Urinary bladder (tissue), 4 donors: ENCODE results near the gene TRAK1. TPM values are rescaled to one million over a fixed set of nuclear protein-coding genes. Genes with fewer than 3 reads are reported as not detected.

Source experiments
- DNase-seq: peaks from one replicate; pipeline ENCODE4 v3.0.0-alpha.2; 2015; ENCODE audit errors: extremely low spot score
- H3K27ac ChIP-seq: one replicate; pipeline ENCODE4 v1.5.1; 2013; ENCODE audit warnings: low read depth, mild to moderate bottlenecking, moderate library complexity
- H3K36me3 ChIP-seq: one replicate; pipeline ENCODE4 v1.6.1; 2013; ENCODE audit warnings: mild to moderate bottlenecking, moderate library complexity; ENCODE audit not compliant: insufficient read depth
- H3K4me1 ChIP-seq: one replicate; pipeline ENCODE4 v1.6.1; 2013; ENCODE audit warnings: mild to moderate bottlenecking, moderate library complexity; ENCODE audit not compliant: insufficient read depth
- H3K4me3 ChIP-seq: one replicate; pipeline ENCODE4 v1.5.1; 2013; ENCODE audit warnings: low read depth, low read length
- WGBS: extraction: QIAGEN DNeasy Blood & Tissue Kit; methylation state at CpG from one replicate; pipeline ENCODE4 v1.1.7; 2013; 5-methylcytosine and 5-hydroxymethylcytosine counted together
- polyA plus RNA-seq: library from polyadenylated mRNA; stranded (reverse); fragments of 200-250 nt; gene quantifications from one replicate; pipeline ENCODE4 v1.2.3, GENCODE V29; 2013
- total RNA-seq: library from RNA; depleted of rRNA; stranded (reverse); fragments of >200 nt; gene quantifications from one replicate; pipeline ENCODE4 v1.2.3, GENCODE V29; 2014
- donor health status: healthy with polysubstance abuse.
- donor health status: healthy.

The TRAK1 gene
- total and polyA plus RNA-seq, 2 donors = 26.9 to 66.0 TPM

DNA sequence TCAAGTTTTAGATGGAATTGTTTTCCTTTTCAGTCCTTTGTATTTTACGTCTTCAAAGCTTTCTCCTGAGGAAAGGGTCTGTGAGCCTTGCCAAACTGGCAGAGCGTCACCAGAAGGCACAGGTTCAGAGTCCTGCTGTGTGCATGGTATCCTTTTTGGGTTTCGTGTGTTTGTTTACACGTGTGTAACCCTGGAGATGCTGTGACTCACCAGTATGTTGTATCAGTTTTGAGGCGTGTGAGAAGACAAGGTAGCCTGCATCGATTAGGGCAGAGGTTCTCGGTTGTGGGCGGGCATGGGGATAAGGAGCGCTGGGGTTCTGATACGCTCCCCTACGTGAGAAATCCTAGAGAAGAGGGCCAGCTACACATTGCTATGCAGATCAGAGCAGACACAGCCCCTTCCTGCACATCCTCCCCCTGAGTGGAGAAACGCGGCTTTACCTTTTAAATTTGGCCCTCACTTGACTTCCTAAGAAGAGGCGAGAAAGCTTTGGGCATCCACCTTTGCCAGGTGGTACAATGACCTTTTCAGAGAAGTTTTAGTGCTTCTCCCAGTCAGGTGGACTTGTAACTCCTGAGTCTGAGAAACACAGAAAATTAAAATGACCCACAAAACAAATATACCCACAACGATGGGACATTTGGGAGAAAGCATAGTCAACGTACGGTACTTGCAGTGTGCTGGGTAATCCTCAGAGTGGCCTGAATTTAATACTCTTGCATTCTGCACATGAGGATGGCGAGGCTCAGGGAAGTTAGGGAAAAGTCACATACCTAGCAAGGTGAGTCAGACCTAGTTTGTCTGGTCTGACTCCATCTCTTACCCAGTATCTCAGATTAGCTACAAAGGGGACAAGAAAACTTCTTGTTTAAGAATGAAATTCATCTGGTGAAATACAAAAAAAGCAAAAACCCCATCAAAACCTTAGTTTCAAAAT lies 38.1 kb downstream of the TRAK1 start:
- Histone ChIP-seq H3K27ac (peak overlapping the region; percentile 72), H3K36me3 (no peaks in the 10 kb centered on the region), H3K4me3 (no peak overlapping the region), H3K4me1 (no peaks in the 10 kb centered on the region)
- 69% methylated on average over 18 of the region's 18 CpGs for WGBS
- DNase-seq = no peak

DNA sequence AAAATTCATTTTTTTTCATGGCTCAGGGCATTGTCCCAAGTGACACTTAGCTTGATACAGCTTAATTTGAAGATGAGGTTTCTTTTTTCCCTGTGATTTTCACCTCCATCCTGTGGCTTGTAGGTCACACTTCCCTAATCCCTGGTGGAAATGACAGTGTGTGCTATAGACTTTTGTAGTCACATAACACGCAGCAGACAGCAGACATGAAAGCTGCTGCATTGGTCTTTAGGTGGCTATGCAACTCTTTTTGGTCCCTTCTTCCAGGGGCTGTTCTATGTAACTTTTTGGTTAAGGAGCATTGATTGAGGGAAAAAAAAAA lies 38.8 kb downstream of the TRAK1 start:
- H3K36me3 ChIP-seq = no peaks in the 10 kb centered on the region
- no peaks in the 10 kb centered on the region for H3K4me1 ChIP-seq
- H3K4me3 ChIP-seq = no peak overlapping the region
- DNase-seq = no peak
- no peak overlapping the region for H3K27ac ChIP-seq
- whole genome bisulfite sequencing = 89% methylated on average over 1 of the region's 1 CpG

DNA sequence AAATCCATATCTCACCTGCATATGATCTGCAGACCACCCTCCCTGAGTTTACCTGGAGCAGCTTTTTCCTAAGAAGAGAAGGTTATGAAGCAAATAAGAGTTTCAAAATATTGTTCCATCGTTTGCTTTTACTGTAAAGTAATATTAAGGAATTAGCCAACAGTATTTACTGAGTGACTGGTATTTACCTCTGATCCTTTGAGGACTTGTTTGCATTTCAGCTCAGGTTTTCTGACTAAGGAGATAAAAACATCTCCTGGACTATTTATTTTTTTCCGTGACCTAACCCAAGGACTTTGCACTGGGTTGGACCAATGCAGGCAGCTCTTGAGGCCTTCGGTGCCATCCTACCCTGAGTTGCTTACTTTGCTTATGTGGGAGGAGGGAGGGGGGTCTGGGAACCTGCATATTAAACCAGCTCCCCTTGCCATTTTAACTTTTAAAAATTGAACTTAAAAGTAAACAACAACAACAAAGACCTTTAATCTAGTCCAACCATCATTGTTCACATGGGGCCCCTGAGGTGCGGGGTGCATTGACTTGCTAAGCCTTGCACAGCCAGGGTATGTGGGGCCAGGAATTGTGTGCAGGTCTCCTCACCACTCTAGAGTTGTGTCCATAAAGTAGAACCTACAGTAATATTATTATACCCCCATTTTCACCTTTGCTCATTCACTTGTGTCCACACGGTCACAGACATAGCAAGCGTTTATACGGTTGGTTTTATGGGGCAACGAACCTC lies 39.3 kb downstream of the TRAK1 start:
- no peak for DNase-seq
- H3K27ac ChIP-seq = no peak overlapping the region
- H3K4me1 ChIP-seq = no peaks in the 10 kb centered on the region
- no peaks in the 10 kb centered on the region for H3K36me3 ChIP-seq
- H3K4me3 ChIP-seq = no peak overlapping the region
- 82% methylated on average over 8 of the region's 8 CpGs for WGBS

DNA sequence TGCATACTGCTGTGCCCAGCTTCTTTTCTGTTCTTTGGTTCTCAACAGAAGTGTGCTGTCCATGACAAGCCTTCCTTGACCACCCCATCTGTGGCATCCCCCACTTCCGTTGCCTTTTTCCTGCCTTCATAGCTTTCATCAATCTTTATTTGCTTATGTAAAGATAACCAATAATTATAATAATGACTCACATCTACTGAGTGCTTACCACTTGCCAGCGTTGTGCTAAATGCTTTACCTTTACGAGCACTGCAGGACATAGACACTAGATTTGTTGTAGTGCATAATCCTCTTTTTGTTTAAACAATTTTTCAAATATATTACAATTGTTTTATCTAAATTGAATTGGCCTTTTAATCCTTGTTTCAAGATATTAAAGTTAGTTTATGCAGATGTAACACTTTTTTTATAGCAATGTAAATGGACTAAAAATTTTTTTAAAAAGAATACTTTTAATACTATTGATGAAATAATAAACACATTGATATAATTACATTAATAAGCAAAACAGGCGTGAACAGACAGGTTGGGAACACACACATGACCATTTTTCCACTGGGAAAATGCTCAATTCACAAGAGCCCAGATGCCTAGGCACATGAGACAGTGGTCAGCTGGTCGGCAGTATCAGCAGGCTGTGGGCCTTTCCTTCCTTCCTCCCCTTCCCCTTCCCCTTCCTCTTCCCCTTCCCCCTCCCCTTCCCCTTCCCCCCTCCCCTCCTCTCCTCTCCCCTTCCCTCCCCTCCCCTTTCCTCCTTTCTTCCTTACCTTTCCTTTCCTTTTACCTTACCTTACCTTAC lies 42.5 kb downstream of the TRAK1 start:
- Histone ChIP-seq H3K27ac (no peak overlapping the region), H3K4me3 (no peak overlapping the region), H3K36me3 (no peaks in the 10 kb centered on the region), H3K4me1 (no peaks in the 10 kb centered on the region)
- DNase-seq = no peak
- WGBS = 74% methylated on average over 5 of the region's 5 CpGs

DNA sequence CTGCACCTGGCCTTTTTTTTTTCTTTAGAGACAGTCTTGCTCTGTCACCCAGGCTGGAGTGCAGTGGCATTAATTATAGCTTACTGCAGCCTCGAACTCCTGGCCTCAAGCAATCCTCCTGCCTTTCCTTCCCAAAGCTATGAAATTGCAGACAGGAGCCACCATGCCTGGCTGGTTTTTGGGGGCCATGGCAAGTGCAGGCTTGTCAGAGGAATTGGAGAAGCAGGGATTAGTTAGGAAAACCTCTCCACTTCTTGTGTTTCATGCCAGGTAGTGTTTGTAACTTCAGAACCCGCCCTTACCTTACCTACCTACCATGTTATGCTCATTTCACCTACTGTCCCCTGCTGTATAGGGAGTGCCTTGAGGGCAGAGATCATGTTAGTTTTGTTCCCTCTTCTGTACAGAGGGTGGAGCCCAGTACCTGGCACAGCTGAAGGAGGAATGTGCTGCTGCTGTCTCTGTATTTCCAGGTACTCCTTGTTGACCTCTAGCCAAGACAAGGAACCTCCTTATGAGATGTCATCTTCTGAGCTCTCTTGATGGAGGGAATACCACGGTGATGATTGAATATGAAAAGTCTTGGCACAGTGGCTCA lies 43.8 kb downstream of the TRAK1 start:
- no peak overlapping the region for H3K27ac ChIP-seq
- 85% methylated on average over 3 of the region's 3 CpGs for WGBS
- H3K4me3 ChIP-seq = no peak overlapping the region
- no peaks in the 10 kb centered on the region for H3K36me3 ChIP-seq
- DNase-seq = no peak
- no peaks in the 10 kb centered on the region for H3K4me1 ChIP-seq

DNA sequence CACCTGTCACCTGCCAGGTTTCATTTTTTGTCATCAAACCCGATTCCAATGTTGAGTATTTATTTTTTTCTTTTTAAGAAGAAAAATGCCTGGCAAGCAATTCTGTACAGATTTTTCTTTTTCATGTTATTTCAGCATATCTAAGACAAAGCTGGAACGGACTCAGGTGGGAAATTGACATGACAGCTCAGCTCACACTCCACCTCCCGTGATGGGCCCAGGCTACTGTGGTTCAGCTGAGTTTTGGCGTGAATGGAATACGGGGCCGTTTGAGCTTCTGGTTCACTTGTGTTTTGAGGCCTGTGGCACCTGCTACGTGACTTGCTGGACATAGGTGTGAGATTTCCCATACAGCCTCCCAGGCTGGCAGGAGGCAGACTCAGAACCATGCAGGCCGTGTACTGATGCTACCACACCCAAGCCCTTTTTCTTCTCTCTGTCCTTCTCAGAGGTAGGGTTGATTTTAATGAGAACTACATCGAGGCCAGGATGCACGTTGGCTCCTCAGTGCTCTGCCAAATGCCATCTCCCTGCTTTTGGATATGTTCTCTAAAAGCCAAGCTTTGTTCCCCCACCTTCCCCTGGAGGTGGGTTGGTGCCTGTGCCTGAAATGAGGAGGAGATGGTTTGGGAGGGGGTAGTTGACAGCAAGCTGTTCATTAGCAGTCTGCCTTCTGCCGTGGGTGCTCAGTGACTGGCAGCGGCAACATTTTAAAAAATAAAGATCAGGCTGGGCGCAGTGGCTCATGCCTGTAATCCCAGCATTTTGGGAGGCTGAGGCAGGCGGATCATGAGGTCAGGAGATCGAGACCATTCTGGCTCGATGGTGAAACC lies 48.7 kb downstream of the TRAK1 start:
- WGBS = 94% methylated on average over 16 of the region's 16 CpGs

DNA sequence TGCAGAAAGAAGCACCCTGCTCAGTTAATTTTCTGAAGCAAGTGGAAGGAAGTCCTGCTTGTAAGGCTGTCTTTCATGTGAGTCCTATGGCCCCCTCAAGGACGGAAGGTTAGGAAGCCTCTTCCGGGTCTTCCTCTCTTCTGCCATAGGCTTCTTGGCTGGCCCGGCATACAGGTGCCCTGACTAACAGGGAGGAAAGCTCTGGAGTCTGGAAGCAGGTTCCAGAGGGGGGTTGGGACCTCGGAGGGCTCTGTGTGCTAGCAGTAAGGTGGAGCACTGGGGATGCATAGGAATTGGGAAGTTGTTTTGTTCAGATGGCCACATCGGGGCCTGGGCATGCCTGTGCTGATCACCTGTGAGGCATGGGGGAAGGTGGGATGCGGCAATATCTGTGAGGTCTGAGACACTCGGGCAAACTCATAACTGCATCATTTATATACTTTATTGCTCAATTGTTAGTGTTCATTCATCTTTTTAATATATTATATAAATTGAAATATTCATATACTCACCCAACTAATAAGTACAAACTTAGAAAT lies 49.6 kb downstream of the TRAK1 start:
- 87% methylated on average over 7 of the region's 7 CpGs for WGBS
- no peaks in the 10 kb centered on the region for H3K4me1 ChIP-seq
- H3K36me3 ChIP-seq = no peaks in the 10 kb centered on the region
- H3K27ac ChIP-seq = no peak overlapping the region
- DNase-seq = no peak
- H3K4me3 ChIP-seq = no peak overlapping the region

More for the DNA sequence above, 48.7 kb downstream of the TRAK1 start:
- H3K4me1 ChIP-seq = no peaks in the 10 kb centered on the region
- H3K36me3 ChIP-seq = no peaks in the 10 kb centered on the region
- H3K4me3 ChIP-seq = no peak overlapping the region
- no peak overlapping the region for H3K27ac ChIP-seq
- no peak for DNase-seq

DNA sequence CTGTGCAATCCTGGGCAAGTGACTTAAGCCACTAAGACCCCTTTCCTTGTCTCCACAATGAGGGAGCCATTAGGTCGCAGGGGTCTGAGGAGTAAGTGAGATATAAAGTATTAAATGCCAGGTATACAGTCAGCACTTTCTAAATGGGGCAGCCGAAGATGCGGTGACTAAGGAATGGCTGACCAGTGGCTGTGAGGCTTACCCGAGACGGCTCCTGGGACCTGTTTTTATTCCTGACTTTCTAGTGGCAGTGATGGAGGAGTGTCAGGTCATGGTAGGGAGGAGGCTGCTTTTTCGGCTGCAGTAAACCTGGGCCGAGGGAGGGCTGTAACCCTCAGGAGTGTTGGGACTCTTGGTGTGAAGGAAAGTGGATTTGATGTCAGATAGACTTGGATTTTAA lies 52.3 kb downstream of the TRAK1 start:
- 80% methylated on average over 7 of the region's 7 CpGs for WGBS
- no peak overlapping the region for H3K27ac ChIP-seq
- H3K4me3 ChIP-seq = no peak overlapping the region
- H3K36me3 ChIP-seq = no peaks in the 10 kb centered on the region
- no peak for DNase-seq
- H3K4me1 ChIP-seq = no peaks in the 10 kb centered on the region

DNA sequence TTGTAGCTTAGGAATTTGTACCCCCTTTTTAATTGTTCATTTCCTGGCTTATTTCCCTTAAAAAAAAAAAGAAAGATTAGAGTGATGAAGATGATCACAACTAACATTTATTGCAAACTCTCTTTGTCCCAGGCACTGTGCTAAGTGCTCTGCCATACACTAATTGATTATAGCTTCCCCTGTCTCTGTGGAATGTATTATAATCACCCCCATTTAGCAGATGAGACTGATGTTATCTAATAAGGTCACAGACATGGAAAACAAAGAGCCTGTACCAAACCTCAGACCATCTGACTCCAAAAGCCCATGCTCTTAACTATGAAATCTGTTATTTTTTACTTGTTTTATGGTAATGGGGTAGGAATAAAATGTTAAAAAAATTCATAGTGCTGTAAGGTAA lies 53.1 kb downstream of the TRAK1 start:
- Histone ChIP-seq H3K36me3 (no peaks in the 10 kb centered on the region), H3K4me1 (no peaks in the 10 kb centered on the region), H3K27ac (no peak overlapping the region), H3K4me3 (no peak overlapping the region)
- no peak for DNase-seq

DNA sequence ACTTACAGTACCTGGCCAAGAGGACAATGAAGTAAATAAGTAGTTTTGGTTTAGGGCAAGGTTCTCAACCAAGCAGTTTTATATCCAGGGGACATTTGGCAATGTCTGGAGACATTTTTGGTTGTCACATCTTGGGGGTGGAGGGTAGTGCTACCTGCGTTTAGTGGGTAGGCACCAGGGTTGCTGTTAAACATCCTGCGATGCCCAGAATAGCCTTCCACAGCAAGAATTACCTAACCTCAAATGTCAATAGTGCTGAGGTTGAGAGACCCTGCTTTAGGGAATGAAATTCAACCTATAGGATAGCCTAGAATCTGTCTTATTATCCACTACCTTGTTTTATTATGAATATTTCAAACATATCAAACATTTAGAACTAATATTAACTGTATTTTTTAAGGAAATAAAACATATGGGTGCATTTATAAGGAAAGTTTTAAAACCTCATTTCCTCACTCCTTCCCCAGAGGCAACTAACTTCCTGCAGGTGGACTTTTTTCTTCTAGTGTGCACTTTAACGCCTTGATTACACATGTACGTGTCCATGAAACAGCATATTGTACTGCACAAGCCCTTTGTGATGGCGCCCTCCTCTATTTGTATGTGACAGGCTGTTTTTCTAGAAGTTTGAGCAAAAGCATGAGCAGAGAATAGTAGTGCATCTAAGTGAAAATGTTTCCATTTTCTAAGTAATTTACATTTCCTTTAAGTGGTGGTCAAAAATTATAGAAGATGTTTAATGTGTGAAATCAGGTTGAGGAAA lies 57.1 kb downstream of the TRAK1 start:
- WGBS = 81% methylated on average over 5 of the region's 5 CpGs
- no peak for DNase-seq
- Histone ChIP-seq H3K4me3 (no peak overlapping the region), H3K36me3 (no peaks in the 10 kb centered on the region), H3K27ac (no peak overlapping the region), H3K4me1 (no peaks in the 10 kb centered on the region)

DNA sequence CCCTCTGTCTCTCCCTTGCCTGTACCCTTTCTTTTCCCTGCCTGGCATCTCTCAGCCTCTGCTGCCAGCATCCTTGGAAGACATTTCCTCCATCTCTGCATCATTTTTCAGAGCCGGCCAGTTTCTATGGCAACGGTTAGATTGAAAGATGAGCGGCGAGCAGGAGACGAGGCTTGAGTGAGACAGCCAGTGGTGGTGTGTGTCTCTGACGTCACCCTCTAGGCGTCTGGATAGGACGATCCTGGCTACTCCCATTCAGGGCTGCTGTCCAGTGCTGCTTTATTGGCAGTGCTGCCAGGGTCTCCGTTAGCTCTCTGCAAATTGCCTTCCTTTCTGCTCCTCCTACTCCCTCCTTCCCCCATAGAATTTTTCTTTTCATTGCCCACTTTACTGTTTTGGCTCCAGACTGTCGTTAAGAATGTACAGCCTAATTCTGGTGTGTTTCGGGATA lies 57.9 kb downstream of the TRAK1 start:
- Histone ChIP-seq H3K4me1 (no peaks in the 10 kb centered on the region), H3K4me3 (no peak overlapping the region), H3K36me3 (no peaks in the 10 kb centered on the region), H3K27ac (no peak overlapping the region)
- DNase-seq = peak; percentile 82
- 18% methylated on average over 11 of the region's 11 CpGs for WGBS

DNA sequence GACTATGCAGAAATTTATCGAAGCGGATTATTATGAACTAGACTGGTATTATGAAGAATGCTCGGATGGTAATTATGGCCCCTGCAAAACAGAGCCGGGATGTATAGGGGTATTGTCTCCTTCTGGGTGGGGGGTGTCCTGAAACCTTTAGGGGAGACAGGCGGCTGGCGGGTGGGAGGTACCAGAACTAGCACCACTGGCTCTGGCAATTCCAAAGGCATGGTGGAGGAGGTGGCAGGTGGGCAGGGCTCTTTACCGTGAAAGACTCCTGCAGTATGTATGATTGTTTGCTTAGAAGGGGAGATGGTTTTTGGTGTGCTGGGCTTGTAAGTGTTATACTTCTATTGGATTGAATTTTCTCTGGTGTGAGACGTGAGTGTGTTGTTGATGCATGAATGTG lies 58.4 kb downstream of the TRAK1 start:
- H3K4me1 ChIP-seq = no peaks in the 10 kb centered on the region
- H3K27ac ChIP-seq = no peak overlapping the region
- H3K4me3 ChIP-seq = no peak overlapping the region
- WGBS = 85% methylated on average over 8 of the region's 8 CpGs
- DNase-seq = no peak
- H3K36me3 ChIP-seq = no peaks in the 10 kb centered on the region
